Lower lobe of right lung (tissue), 2 donors: Measurements from ENCODE around the gene NOX5. TPM values are rescaled to one million over a fixed set of nuclear protein-coding genes. Genes with fewer than 3 reads are reported as not detected.

Experiments
- ATAC-seq, 2 donors: fragments of 200-7000 bp; cut with Tn5 transposase; one replicate each; pipeline ENCODE4 v1.9.1; 2020 to 2022; ENCODE audit warnings: mild to moderate bottlenecking in 2 of 2, moderate library complexity in 2 of 2
- DNase-seq: peaks from one replicate; pipeline ENCODE4 v3.0.0-alpha.2; 2020
- H3K27ac ChIP-seq: fragments of 200-600 bp; one replicate; pipeline ENCODE4 v1.8.0; 2022
- H3K27me3 ChIP-seq: fragments of 200-600 bp; one replicate; pipeline ENCODE4 v1.8.0; 2022; ENCODE audit warnings: low read depth
- H3K36me3 ChIP-seq: fragments of 200-600 bp; one replicate; pipeline ENCODE4 v1.8.0; 2022; ENCODE audit warnings: mild to moderate bottlenecking
- H3K4me1 ChIP-seq: fragments of 200-600 bp; one replicate; pipeline ENCODE4 v1.8.0; 2022
- H3K4me3 ChIP-seq: fragments of 200-600 bp; one replicate; pipeline ENCODE4 v1.8.0; 2022; ENCODE audit warnings: mild to moderate bottlenecking
- H3K9me3 ChIP-seq: fragments of 200-600 bp; one replicate; pipeline ENCODE4 v1.8.0; 2022
- CTCF ChIP-seq: fragments of 200-600 bp; IDR thresholded peaks from one replicate; pipeline ENCODE4 v1.8.0; 2022; ENCODE audit warnings: antibody characterized with exemption, mild to moderate bottlenecking
- intact Hi-C: fragments of 100-400 bp; cut with DNase I; formaldehyde crosslinking; loops from one replicate; pipeline ENCODE4 v1.11.0; 2022
- total RNA-seq: library from RNA; stranded (reverse); fragmentation: NEBNext Ultra II Directional; extraction: Animal tissue kit (Norgen Biotek cat#: 25700); gene quantifications from one replicate; pipeline ENCODE4 v1.2.1, GENCODE V29; 2021
- donor health status: DM: no; HTN: yes; CAD: no; lungs with severe emphysema.

Gene NOX5
- total RNA-seq, 1 donor from 2014 or later: not detected

GRCh38 chr15:68983961-68984481, 30.5 kb upstream of the NOX5 start:
- no peak for TF ChIP-seq CTCF

GRCh38 chr15:68984586-68984985, 29.9 kb upstream of the NOX5 start:
- intact Hi-C loops: no loop called here
- DNase-seq (no peak), ATAC-seq (no peak)
- no peaks in the 10 kb centered on the region for H3K27me3 ChIP-seq
- no peaks in the 10 kb centered on the region for H3K9me3 ChIP-seq
- no peak overlapping the region for H3K4me3 ChIP-seq
- no peak overlapping the region for H3K27ac ChIP-seq
- no peaks in the 10 kb centered on the region for H3K36me3 ChIP-seq
- H3K4me1 ChIP-seq: no peaks in the 10 kb centered on the region
- no peak for TF ChIP-seq CTCF

More at GRCh38 chr15:68983961-68984481, 30.5 kb upstream of the NOX5 start:
- Histone ChIP-seq H3K4me1 (no peaks in the 10 kb centered on the region), H3K36me3 (no peaks in the 10 kb centered on the region), H3K27me3 (no peaks in the 10 kb centered on the region), H3K9me3 (no peaks in the 10 kb centered on the region), H3K4me3 (no peak overlapping the region), H3K27ac (no peak overlapping the region)
- no peak for ATAC-seq
- no peak for DNase-seq
- intact Hi-C loops: no loop called here

GRCh38 chr15:68985361-68985891, 29.1 kb upstream of the NOX5 start:
- intact Hi-C loops: no loop called here

GRCh38 chr15:68986322-68986721, 28.2 kb upstream of the NOX5 start:
- DNase-seq (no peak), ATAC-seq (no peak)
- TF ChIP-seq CTCF: no peak
- no peaks in the 10 kb centered on the region for H3K36me3 ChIP-seq
- no peaks in the 10 kb centered on the region for H3K9me3 ChIP-seq
- H3K4me3 ChIP-seq: no peak overlapping the region
- intact Hi-C loops: no loop called here
- H3K27me3 ChIP-seq: no peaks in the 10 kb centered on the region
- H3K27ac ChIP-seq: no peak overlapping the region
- H3K4me1 ChIP-seq: no peaks in the 10 kb centered on the region

More at GRCh38 chr15:68985361-68985891, 29.1 kb upstream of the NOX5 start:
- H3K27me3 ChIP-seq: no peaks in the 10 kb centered on the region
- no peaks in the 10 kb centered on the region for H3K4me1 ChIP-seq
- H3K9me3 ChIP-seq: no peaks in the 10 kb centered on the region
- no peak overlapping the region for H3K27ac ChIP-seq
- DNase-seq (no peak), ATAC-seq (no peak)
- no peaks in the 10 kb centered on the region for H3K36me3 ChIP-seq
- no peak for TF ChIP-seq CTCF
- no peak overlapping the region for H3K4me3 ChIP-seq

GRCh38 chr15:68987120-68987519, 27.4 kb upstream of the NOX5 start:
- intact Hi-C loops: no loop called here
- no peak overlapping the region for H3K27ac ChIP-seq
- H3K27me3 ChIP-seq: no peaks in the 10 kb centered on the region
- DNase-seq (no peak), ATAC-seq (no peak)
- H3K4me3 ChIP-seq: no peak overlapping the region
- TF ChIP-seq CTCF: no peak
- no peaks in the 10 kb centered on the region for H3K4me1 ChIP-seq
- H3K9me3 ChIP-seq: no peaks in the 10 kb centered on the region
- H3K36me3 ChIP-seq: no peaks in the 10 kb centered on the region
